ENCODE data around the gene PHOSPHO1.

The PHOSPHO1 gene

GRCh38 chr17:49197346-49197998, 33.1 kb downstream of the PHOSPHO1 start:
- no peaks in the 10 kb centered on the region for H3K4me1 ChIP-seq (ENCODE audit: control insufficient read depth, low read depth, low read length)
- H4K5ac ChIP-seq (ENCODE audit: low read length): no peak overlapping the region
- no peak overlapping the region for H3K9ac ChIP-seq (ENCODE audit: low read length)
- H2BK15ac ChIP-seq (replicated peaks; ENCODE audit: low read depth): no peak overlapping the region
- no peak overlapping the region for H3K56ac ChIP-seq (ENCODE audit: low read length)
- no peak overlapping the region for H3K4ac ChIP-seq (ENCODE audit: low read depth, low read length)
- H3K27ac ChIP-seq (ENCODE audit: low read depth, low read length): no peak overlapping the region
- no peak overlapping the region for H2AK5ac ChIP-seq (ENCODE audit: low read length)
- no peaks in the 10 kb centered on the region for H3K36me3 ChIP-seq (ENCODE audit: control insufficient read depth, insufficient read depth, low read length)
- H3K79me1 ChIP-seq (ENCODE audit: low read length): no peaks in the 10 kb centered on the region
- DNase-seq: no peak
- no peak overlapping the region for H3K4me3 ChIP-seq (ENCODE audit: low read length)
- H4K8ac ChIP-seq (ENCODE audit: low read depth, low read length): no peak overlapping the region
- WGBS (ENCODE audit: extremely low coverage, insufficient coverage, low lambda C conversion rate): no CpG with 5 or more reads among the region's 5 CpGs
- no peaks in the 10 kb centered on the region for H3K79me2 ChIP-seq (ENCODE audit: control insufficient read depth, insufficient read depth, low read length)
- no peak overlapping the region for H3K18ac ChIP-seq (ENCODE audit: low read length)
- no peak overlapping the region for H2BK120ac ChIP-seq (ENCODE audit: low read depth, low read length)
- no peak overlapping the region for H3K4me2 ChIP-seq (ENCODE audit: low read length)
- no peak overlapping the region for H3K23ac ChIP-seq (ENCODE audit: low read length)
- H3K27me3 ChIP-seq (ENCODE audit: insufficient read depth, low read length, poor library complexity): no peaks in the 10 kb centered on the region
- no peak overlapping the region for H2BK5ac ChIP-seq (ENCODE audit: low read length)

DNA sequence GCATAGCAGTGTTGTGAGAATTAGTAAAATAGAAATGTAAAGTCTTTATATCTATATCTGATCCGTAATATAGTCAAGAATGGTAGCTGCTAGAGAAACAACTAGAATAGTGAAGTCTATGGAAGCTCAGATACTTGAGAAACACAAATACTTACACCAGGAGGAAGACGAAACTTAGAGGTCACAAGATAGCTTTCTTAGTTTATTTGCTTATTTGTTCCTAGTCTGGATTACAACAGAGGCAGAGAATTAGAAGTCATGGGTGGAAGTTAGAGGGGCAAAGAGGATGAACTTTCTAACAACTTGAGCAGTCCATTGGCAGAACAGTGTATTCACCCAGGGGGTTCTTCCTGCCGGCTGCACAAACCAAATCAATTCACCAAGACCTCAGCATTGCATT, 34.1 kb downstream of the PHOSPHO1 start:
- H3K79me1 ChIP-seq (ENCODE audit: low read length): no peaks in the 10 kb centered on the region
- no CpG with 5 or more reads among the region's 3 CpGs for WGBS (ENCODE audit: extremely low coverage, insufficient coverage, low lambda C conversion rate)
- H3K27me3 ChIP-seq (ENCODE audit: insufficient read depth, low read length, poor library complexity): no peaks in the 10 kb centered on the region
- no peak overlapping the region for H3K4me2 ChIP-seq (ENCODE audit: low read length)
- H2AK5ac ChIP-seq (ENCODE audit: low read length): no peak overlapping the region
- H3K36me3 ChIP-seq (ENCODE audit: control insufficient read depth, insufficient read depth, low read length): no peaks in the 10 kb centered on the region
- no peaks in the 10 kb centered on the region for H3K79me2 ChIP-seq (ENCODE audit: control insufficient read depth, insufficient read depth, low read length)
- no peak for DNase-seq
- no peak overlapping the region for H4K5ac ChIP-seq (ENCODE audit: low read length)
- H3K9ac ChIP-seq (ENCODE audit: low read length): no peak overlapping the region
- no peak overlapping the region for H3K18ac ChIP-seq (ENCODE audit: low read length)
- no peaks in the 10 kb centered on the region for H3K4me1 ChIP-seq (ENCODE audit: control insufficient read depth, low read depth, low read length)
- no peak overlapping the region for H3K4me3 ChIP-seq (ENCODE audit: low read length)
- H2BK15ac ChIP-seq (replicated peaks; ENCODE audit: low read depth): no peak overlapping the region
- H2BK5ac ChIP-seq (ENCODE audit: low read length): no peak overlapping the region
- H3K23ac ChIP-seq (ENCODE audit: low read length): no peak overlapping the region
- no peak overlapping the region for H3K27ac ChIP-seq (ENCODE audit: low read depth, low read length)
- H3K4ac ChIP-seq (ENCODE audit: low read depth, low read length): no peak overlapping the region
- no peak overlapping the region for H3K56ac ChIP-seq (ENCODE audit: low read length)
- H4K8ac ChIP-seq (ENCODE audit: low read depth, low read length): no peak overlapping the region
- H2BK120ac ChIP-seq (ENCODE audit: low read depth, low read length): no peak overlapping the region

GRCh38 chr17:49195751-49196150, 34.8 kb downstream of the PHOSPHO1 start:
- H2BK5ac ChIP-seq (ENCODE audit: low read length): no peak overlapping the region
- H3K4ac ChIP-seq (ENCODE audit: low read depth, low read length): no peak overlapping the region
- no peak overlapping the region for H2BK120ac ChIP-seq (ENCODE audit: low read depth, low read length)
- H3K4me1 ChIP-seq (ENCODE audit: control insufficient read depth, low read depth, low read length): no peaks in the 10 kb centered on the region
- no peak overlapping the region for H3K4me2 ChIP-seq (ENCODE audit: low read length)
- no peak overlapping the region for H3K4me3 ChIP-seq (ENCODE audit: low read length)
- no peak overlapping the region for H2AK5ac ChIP-seq (ENCODE audit: low read length)
- no peak overlapping the region for H3K9ac ChIP-seq (ENCODE audit: low read length)
- no peaks in the 10 kb centered on the region for H3K79me2 ChIP-seq (ENCODE audit: control insufficient read depth, insufficient read depth, low read length)
- no peak overlapping the region for H3K18ac ChIP-seq (ENCODE audit: low read length)
- H2BK15ac ChIP-seq (replicated peaks; ENCODE audit: low read depth): no peak overlapping the region
- WGBS (ENCODE audit: extremely low coverage, insufficient coverage, low lambda C conversion rate): no CpG with 5 or more reads among the region's 4 CpGs
- DNase-seq: no peak
- no peak overlapping the region for H3K23ac ChIP-seq (ENCODE audit: low read length)
- no peaks in the 10 kb centered on the region for H3K36me3 ChIP-seq (ENCODE audit: control insufficient read depth, insufficient read depth, low read length)
- no peak overlapping the region for H4K8ac ChIP-seq (ENCODE audit: low read depth, low read length)
- H4K5ac ChIP-seq (ENCODE audit: low read length): no peak overlapping the region
- H3K27ac ChIP-seq (ENCODE audit: low read depth, low read length): no peak overlapping the region
- no peaks in the 10 kb centered on the region for H3K27me3 ChIP-seq (ENCODE audit: insufficient read depth, low read length, poor library complexity)
- H3K79me1 ChIP-seq (ENCODE audit: low read length): no peaks in the 10 kb centered on the region
- no peak overlapping the region for H3K56ac ChIP-seq (ENCODE audit: low read length)

- H3K18ac ChIP-seq (ENCODE audit: low read length): no peak overlapping the region
- no peak overlapping the region for H3K56ac ChIP-seq (ENCODE audit: low read length)
- no peak overlapping the region for H3K4me3 ChIP-seq (ENCODE audit: low read length)
- no peak overlapping the region for H2AK5ac ChIP-seq (ENCODE audit: low read length)
- no peak overlapping the region for H3K27ac ChIP-seq (ENCODE audit: low read depth, low read length)
- no peaks in the 10 kb centered on the region for H3K4me1 ChIP-seq (ENCODE audit: control insufficient read depth, low read depth, low read length)
- no peak overlapping the region for H3K23ac ChIP-seq (ENCODE audit: low read length)
- H3K36me3 ChIP-seq (ENCODE audit: control insufficient read depth, insufficient read depth, low read length): no peaks in the 10 kb centered on the region
- no peak overlapping the region for H3K4ac ChIP-seq (ENCODE audit: low read depth, low read length)
- no CpG with 5 or more reads among the region's 3 CpGs for WGBS (ENCODE audit: extremely low coverage, insufficient coverage, low lambda C conversion rate)
- H3K79me2 ChIP-seq (ENCODE audit: control insufficient read depth, insufficient read depth, low read length): no peaks in the 10 kb centered on the region
- no peak overlapping the region for H2BK5ac ChIP-seq (ENCODE audit: low read length)
- no peak overlapping the region for H4K8ac ChIP-seq (ENCODE audit: low read depth, low read length)
- DNase-seq: no peak
- H4K5ac ChIP-seq (ENCODE audit: low read length): no peak overlapping the region
- no peaks in the 10 kb centered on the region for H3K79me1 ChIP-seq (ENCODE audit: low read length)
- H3K27me3 ChIP-seq (ENCODE audit: insufficient read depth, low read length, poor library complexity): no peaks in the 10 kb centered on the region
- H3K9ac ChIP-seq (ENCODE audit: low read length): no peak overlapping the region
- H2BK15ac ChIP-seq (replicated peaks; ENCODE audit: low read depth): no peak overlapping the region
- no peak overlapping the region for H3K4me2 ChIP-seq (ENCODE audit: low read length)
- H2BK120ac ChIP-seq (ENCODE audit: low read depth, low read length): no peak overlapping the region
Measured at GRCh38 chr17:49194297-49194607, 36.3 kb downstream of the PHOSPHO1 start.

- Histone ChIP-seq H3K27ac (ENCODE audit: low read depth, low read length) (no peak overlapping the region), H3K79me2 (ENCODE audit: control insufficient read depth, insufficient read depth, low read length) (no peaks in the 10 kb centered on the region), H3K36me3 (ENCODE audit: control insufficient read depth, insufficient read depth, low read length) (no peaks in the 10 kb centered on the region), H3K79me1 (ENCODE audit: low read length) (no peaks in the 10 kb centered on the region), H2BK15ac (replicated peaks; ENCODE audit: low read depth) (no peak overlapping the region), H4K8ac (ENCODE audit: low read depth, low read length) (no peak overlapping the region), H3K4me2 (ENCODE audit: low read length) (peak overlapping the region; percentile 97), H3K23ac (ENCODE audit: low read length) (no peak overlapping the region), H2AK5ac (ENCODE audit: low read length) (no peak overlapping the region), H3K56ac (ENCODE audit: low read length) (peak overlapping the region; percentile 92), H3K4ac (ENCODE audit: low read depth, low read length) (no peak overlapping the region), H3K27me3 (ENCODE audit: insufficient read depth, low read length, poor library complexity) (no peaks in the 10 kb centered on the region), H3K9ac (ENCODE audit: low read length) (peak overlapping the region; percentile 72), H3K4me1 (ENCODE audit: control insufficient read depth, low read depth, low read length) (no peaks in the 10 kb centered on the region), H4K5ac (ENCODE audit: low read length) (no peak overlapping the region), H3K18ac (ENCODE audit: low read length) (no peak overlapping the region), H3K4me3 (ENCODE audit: low read length) (peak overlapping the region; percentile 61), H2BK120ac (ENCODE audit: low read depth, low read length) (no peak overlapping the region), H2BK5ac (ENCODE audit: low read length) (no peak overlapping the region)
- WGBS (ENCODE audit: extremely low coverage, insufficient coverage, low lambda C conversion rate): no CpG with 5 or more reads among the region's 21 CpGs
- DNase-seq: peak; percentile 76
Measured at GRCh38 chr17:49193513-49194296, 36.9 kb downstream of the PHOSPHO1 start.

Data from mesendoderm (in vitro differentiated cells).